Kasumi-1 (cell line): ENCODE results near the gene SYNPR.
"Not testable (repeated sequence)": the region's sequence is repeated elsewhere in the genome, so short reads cannot be mapped to it uniquely, and the experiment has no call there.

Experiments used
- DNase-seq, 2 experiments: peaks; one replicate each; lab custom pipeline; 2025; lab: John Stamatoyannopoulos, UW

SYNPR gene

GRCh38 chr3:63624941-63625560 lies 346.9 kb downstream of the SYNPR start:
- DNase-seq: no peak

- no peak for DNase-seq
These were observed 353.6 kb downstream of the SYNPR start for GRCh38 chr3:63631670-63632069.

GRCh38 chr3:63635186-63635585 lies 357.1 kb downstream of the SYNPR start:
- DNase-seq: no peak

GRCh38 chr3:63639806-63640205 lies 361.7 kb downstream of the SYNPR start:
- DNase-seq: no peak

- no peak for DNase-seq
These were observed 364.4 kb downstream of the SYNPR start for GRCh38 chr3:63642488-63642887.

- DNase-seq: no peak
These were observed 366.2 kb downstream of the SYNPR start for GRCh38 chr3:63644212-63644797.

- not testable (repeated sequence) for DNase-seq
These were observed 367.0 kb downstream of the SYNPR start for GRCh38 chr3:63644928-63645781.

GRCh38 chr3:63652066-63652725 lies 374.1 kb downstream of the SYNPR start, which contains the start of gene SNTN:
TSS of gene SNTN (plus strand) at chr3:63652675. CDS start at chr3:63652688, 13 bp downstream.
- DNase-seq: no peak

- no peak for DNase-seq
These were observed 376.1 kb downstream of the SYNPR start for GRCh38 chr3:63654211-63654610.

- DNase-seq: no peak
These were observed 376.8 kb downstream of the SYNPR start for GRCh38 chr3:63654931-63655330.

GRCh38 chr3:63655519-63655918 lies 377.4 kb downstream of the SYNPR start:
- no peak for DNase-seq

- no peak for DNase-seq
These were observed 378.7 kb downstream of the SYNPR start for GRCh38 chr3:63656786-63657185.

GRCh38 chr3:63661242-63661641 lies 383.1 kb downstream of the SYNPR start:
- peak; percentile 18 to 34 for DNase-seq

GRCh38 chr3:63662011-63662410 lies 383.9 kb downstream of the SYNPR start:
- DNase-seq: no peak

GRCh38 chr3:63662500-63662899 lies 384.4 kb downstream of the SYNPR start:
- no peak for DNase-seq
